ENCODE results near the gene ASPDH.

GRCh38 chr19:50486823-50487515 is 26.7 kb downstream of the ASPDH start:
- TF ChIP-seq, protein P1, sequence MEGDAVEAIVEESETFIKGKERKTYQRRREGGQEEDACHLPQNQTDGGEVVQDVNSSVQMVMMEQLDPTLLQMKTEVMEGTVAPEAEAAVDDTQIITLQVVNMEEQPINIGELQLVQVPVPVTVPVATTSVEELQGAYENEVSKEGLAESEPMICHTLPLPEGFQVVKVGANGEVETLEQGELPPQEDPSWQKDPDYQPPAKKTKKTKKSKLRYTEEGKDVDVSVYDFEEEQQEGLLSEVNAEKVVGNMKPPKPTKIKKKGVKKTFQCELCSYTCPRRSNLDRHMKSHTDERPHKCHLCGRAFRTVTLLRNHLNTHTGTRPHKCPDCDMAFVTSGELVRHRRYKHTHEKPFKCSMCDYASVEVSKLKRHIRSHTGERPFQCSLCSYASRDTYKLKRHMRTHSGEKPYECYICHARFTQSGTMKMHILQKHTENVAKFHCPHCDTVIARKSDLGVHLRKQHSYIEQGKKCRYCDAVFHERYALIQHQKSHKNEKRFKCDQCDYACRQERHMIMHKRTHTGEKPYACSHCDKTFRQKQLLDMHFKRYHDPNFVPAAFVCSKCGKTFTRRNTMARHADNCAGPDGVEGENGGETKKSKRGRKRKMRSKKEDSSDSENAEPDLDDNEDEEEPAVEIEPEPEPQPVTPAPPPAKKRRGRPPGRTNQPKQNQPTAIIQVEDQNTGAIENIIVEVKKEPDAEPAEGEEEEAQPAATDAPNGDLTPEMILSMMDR (optimal IDR thresholded peaks at IDR 0.05 in 1 of 3, IDR thresholded peaks at IDR 0.05 in 1 of 3, conservative IDR thresholded peaks at IDR 0.05 in 1 of 3; ENCODE audit: extremely low read depth in 1 of 3, insufficient read depth in 2 of 3, low read length in 3 of 3) = peak; percentile 41 to 79 (median 69)
- no peak for TF ChIP-seq EZH2 (IDR thresholded peaks at IDR 0.05; ENCODE audit: low read length)

All from keratinocyte (primary cell).